Naive thymus-derived CD8-positive, alpha-beta T cell (primary cell): ENCODE results near the gene CFP. TPM values are rescaled to one million over a fixed set of nuclear protein-coding genes. Genes with fewer than 3 reads are reported as not detected.

Experiments used
- ATAC-seq, 2 donors: fragments of 150-1000 bp; cut with Tn5 transposase in 1 of 2; sonication (Bioruptor Pico), chemical (Tn5 transposase) in 1 of 2; 1 replicate in 1 of 2; 2 replicates in 1 of 2; pipeline ENCODE4 v1.10.0; 2021; ENCODE audit warnings: mild to moderate bottlenecking in 2 of 2, moderate library complexity in 2 of 2
- POLR2A ChIA-PET: fragments of 350-600 bp; sonication (Branson Sonifier 250); formaldehyde crosslinking; loops from one replicate; lab custom pipeline; 2021; ENCODE audit warnings: antibody characterized with exemption; lab: Charles Lee
- DNase-seq, 10 donors: peaks; one replicate each; pipeline versions ENCODE4 v3.0.0 to v3.0.0-alpha.2; 2020 to 2022
- H3K27ac Mint-ChIP-seq, 10 donors: one replicate each; pipeline ENCODE4 v1.8.0; 2020 to 2022; ENCODE audit warnings: mild to moderate bottlenecking in 10 of 10, mixed read lengths in 10 of 10, moderate library complexity in 4 of 10, inconsistent platforms in 1 of 10
- H3K27me3 Mint-ChIP-seq, 5 donors: one replicate each; pipeline ENCODE4 v1.8.0; 2021 to 2022; ENCODE audit warnings: mixed read lengths in 5 of 5
- H3K36me3 Mint-ChIP-seq, 3 donors: one replicate each; pipeline ENCODE4 v1.8.0; 2020 to 2022; ENCODE audit warnings: mixed read lengths in 3 of 3, mild to moderate bottlenecking in 2 of 3, inconsistent platforms in 1 of 3
- H3K4me1 Mint-ChIP-seq, 4 donors: one replicate each; pipeline ENCODE4 v1.8.0; 2021 to 2022; ENCODE audit warnings: mixed read lengths in 4 of 4
- H3K4me3 Mint-ChIP-seq, 10 donors: one replicate each; pipeline ENCODE4 v1.8.0; 2020 to 2022; ENCODE audit warnings: mild to moderate bottlenecking in 10 of 10, mixed read lengths in 10 of 10, moderate library complexity in 6 of 10, inconsistent platforms in 1 of 10
- H3K9me3 Mint-ChIP-seq, 9 donors: one replicate each; pipeline ENCODE4 v1.8.0; 2020 to 2022; ENCODE audit warnings: mixed read lengths in 9 of 9, mild to moderate bottlenecking in 3 of 9, inconsistent platforms in 1 of 9, moderate library complexity in 1 of 9
- polyA plus RNA-seq, 3 donors: library from polyadenylated mRNA; unstranded; fragments of 300-500 nt; fragmentation: Illumina TruSeq; gene quantifications; one replicate each; pipeline ENCODE4 v1.2.3, GENCODE V29; 2021
- total RNA-seq, 8 experiments: library from RNA in 2 of 8; stranded (reverse) in 2 of 8; gene quantifications; one replicate each; pipeline ENCODE4 v1.2.3 and lab custom pipeline; 2021 to 2026

The CFP gene
- total and polyA plus RNA-seq, 5 experiments from 2014 or later = 5.4 to 19.5 (median 12.7) TPM

DNA sequence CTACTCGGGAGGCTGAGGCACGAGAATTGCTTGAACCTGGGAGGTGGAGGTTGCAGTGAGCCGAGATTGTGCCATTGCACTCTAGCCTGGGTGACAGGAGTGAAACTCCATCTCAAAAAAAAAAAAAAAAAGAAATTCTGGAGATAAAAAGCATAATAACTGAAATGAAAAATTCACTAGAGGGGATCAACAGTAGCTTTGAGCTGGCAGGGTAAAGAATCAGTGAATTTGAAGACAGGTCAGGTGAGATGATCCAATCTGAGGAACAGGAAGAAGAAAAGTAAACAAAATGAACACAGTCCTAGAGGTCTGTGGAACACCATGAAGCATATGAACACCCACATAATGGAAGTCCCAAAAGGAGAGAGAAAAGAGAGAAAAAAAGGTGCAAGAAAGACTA, 32.5 kb downstream of the CFP start:
- POLR2A ChIA-PET = no interaction called here
- no peak overlapping the region for H3K4me3 Mint-ChIP-seq
- H3K9me3 Mint-ChIP-seq = peaks cover 0 to 49% (median 9%) of the 10 kb centered on the region in 9 donors
- no peak for DNase-seq
- peaks cover 4 to 18% (median 12%) of the 10 kb centered on the region in 4 donors for H3K4me1 Mint-ChIP-seq
- peaks cover 0 to 3% (median 0%) of the 10 kb centered on the region in 5 donors for H3K27me3 Mint-ChIP-seq
- H3K36me3 Mint-ChIP-seq = peaks cover 0 to 29% (median 6%) of the 10 kb centered on the region in 3 donors
- H3K27ac Mint-ChIP-seq = peak overlapping the region in 2 of 10 donors; percentile 40 to 63
- no peak for ATAC-seq

DNA sequence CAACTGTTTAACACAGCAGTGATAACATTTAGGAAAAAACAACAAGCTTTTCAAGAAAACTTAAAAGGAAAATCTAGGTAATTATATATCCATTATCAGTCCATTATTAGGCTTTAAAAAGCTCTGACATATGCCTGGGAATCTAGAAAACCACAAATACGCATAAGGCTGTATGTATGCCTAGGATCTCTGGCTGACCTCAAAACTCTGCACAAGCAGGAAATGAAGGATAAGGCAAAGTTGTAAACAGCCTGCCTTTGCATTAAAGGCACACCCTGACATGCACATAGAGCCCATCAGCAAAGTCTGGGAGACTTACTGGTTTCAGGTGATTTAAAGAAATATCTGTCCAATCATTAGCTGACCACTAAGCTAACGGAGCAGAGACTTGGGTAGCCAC, 33.5 kb downstream of the CFP start:
- ATAC-seq (no peak), DNase-seq (no peak)
- peaks cover 4 to 18% (median 12%) of the 10 kb centered on the region in 4 donors for H3K4me1 Mint-ChIP-seq
- H3K36me3 Mint-ChIP-seq = peaks cover 0 to 23% (median 6%) of the 10 kb centered on the region in 3 donors
- peaks cover 0 to 3% (median 0%) of the 10 kb centered on the region in 5 donors for H3K27me3 Mint-ChIP-seq
- POLR2A ChIA-PET = interaction anchor here (0.8 to 1.9 kb wide), 3 partner anchors 14 to 53 kb away, joined by 3 to 5 read pairs (median 3); partner anchors contain the start of gene TIMP1
- H3K9me3 Mint-ChIP-seq = peaks cover 0 to 43% (median 9%) of the 10 kb centered on the region in 9 donors
- H3K27ac Mint-ChIP-seq = peak overlapping the region in 8 of 10 donors; percentile 38 to 95 (median 84)
- H3K4me3 Mint-ChIP-seq = peak overlapping the region in 5 of 10 donors; percentile 7 to 54 (median 50)

DNA sequence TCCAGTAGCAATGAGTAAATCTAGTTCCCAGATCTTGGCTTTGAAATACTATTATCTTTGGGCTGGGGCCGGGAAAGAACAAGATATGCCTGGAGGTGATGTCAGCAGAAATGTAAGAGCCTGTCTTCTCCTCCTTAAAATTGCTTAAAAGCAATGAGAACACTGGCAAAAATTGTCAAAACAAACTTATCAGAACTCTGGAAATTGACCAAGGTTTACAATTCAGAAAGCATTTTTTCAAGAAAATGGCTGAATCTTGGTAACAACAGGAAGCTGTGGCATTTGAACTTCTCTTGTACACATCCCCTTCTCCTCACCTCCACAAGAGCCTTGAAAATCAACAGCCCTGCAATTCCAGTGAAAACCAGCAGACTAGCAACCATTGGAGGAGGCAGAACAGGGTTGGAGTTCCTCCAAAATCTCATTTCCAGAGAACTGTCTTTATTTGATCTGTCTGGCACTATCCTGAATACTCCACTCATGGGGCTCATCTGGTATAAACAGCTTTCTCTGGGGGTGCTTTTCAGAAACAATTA, 33.9 kb downstream of the CFP start:
- H3K36me3 Mint-ChIP-seq = peaks cover 0 to 23% (median 6%) of the 10 kb centered on the region in 3 donors
- H3K4me1 Mint-ChIP-seq = peaks cover 4 to 18% (median 12%) of the 10 kb centered on the region in 4 donors
- peak overlapping the region in 4 of 10 donors; percentile 35 to 54 (median 51) for H3K4me3 Mint-ChIP-seq
- DNase-seq (peak in 2 of 10 donors; percentile 5 to 11), ATAC-seq (peak in 1 of 2 donors; percentile 16)
- peaks cover 0 to 38% (median 7%) of the 10 kb centered on the region in 9 donors for H3K9me3 Mint-ChIP-seq
- H3K27ac Mint-ChIP-seq = peak overlapping the region in 9 of 10 donors; percentile 31 to 95 (median 83)
- peaks cover 0 to 3% (median 0%) of the 10 kb centered on the region in 5 donors for H3K27me3 Mint-ChIP-seq
- POLR2A ChIA-PET = interaction anchor here (0.7 to 1.9 kb wide), 4 partner anchors 14 to 53 kb away, joined by 3 to 5 read pairs (median 3); partner anchors contain the start of gene TIMP1

DNA sequence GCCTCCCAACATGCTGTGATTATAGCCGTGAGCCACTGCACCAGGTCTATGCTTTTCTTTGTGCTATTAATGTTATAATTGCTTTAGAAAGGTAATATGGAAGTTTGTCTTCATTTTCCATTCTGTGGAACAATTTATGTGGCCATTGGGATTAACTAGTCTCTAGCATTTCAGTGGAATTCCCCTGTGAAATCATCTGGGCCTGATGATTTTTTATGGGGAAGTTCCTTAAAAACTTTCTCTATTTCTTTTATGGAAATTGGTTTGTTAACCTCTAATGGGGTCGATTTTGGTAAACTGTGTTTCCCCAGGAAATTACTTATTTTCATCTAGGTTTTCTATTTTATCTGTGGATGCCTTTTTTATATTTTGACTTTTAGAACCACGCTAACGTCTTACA, 36.2 kb downstream of the CFP start:
- H3K9me3 Mint-ChIP-seq = peaks cover 0 to 22% (median 5%) of the 10 kb centered on the region in 9 donors
- H3K4me3 Mint-ChIP-seq = no peak overlapping the region
- POLR2A ChIA-PET = interaction anchor here (0.7 kb wide), 1 partner anchor 77 kb away, joined by 4 read pairs; no protein-coding TSS in a partner anchor

DNA sequence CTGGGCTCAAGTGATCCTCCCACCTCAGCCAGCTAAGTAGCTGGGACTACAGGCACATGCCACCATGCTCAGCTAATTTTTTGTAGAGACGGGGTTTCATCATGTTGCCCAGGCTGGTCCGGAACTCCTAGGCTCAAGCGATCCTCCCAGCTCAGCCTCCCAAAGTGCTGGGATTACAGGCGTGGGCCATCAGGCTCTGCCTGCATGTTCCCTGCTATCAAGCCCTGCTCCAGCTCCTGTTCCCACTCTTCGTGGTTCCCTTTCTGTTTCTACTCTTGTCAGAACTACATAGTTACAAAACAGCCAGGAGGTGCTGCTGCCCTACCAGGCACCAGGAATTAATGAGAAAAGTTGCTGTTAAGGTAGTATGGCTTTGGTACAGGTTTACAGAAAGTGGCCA, 38.7 kb downstream of the CFP start:
- POLR2A ChIA-PET = no interaction called here
- no peaks in the 10 kb centered on the region for H3K27me3 Mint-ChIP-seq
- ATAC-seq (no peak), DNase-seq (no peak)
- H3K4me3 Mint-ChIP-seq = no peak overlapping the region
- H3K9me3 Mint-ChIP-seq = peaks cover 0 to 5% (median 0%) of the 10 kb centered on the region in 9 donors
- H3K36me3 Mint-ChIP-seq = peaks cover 0 to under 1% (median under 1%) of the 10 kb centered on the region in 3 donors
- H3K27ac Mint-ChIP-seq = no peak overlapping the region
- peaks cover 2 to 9% (median 5%) of the 10 kb centered on the region in 4 donors for H3K4me1 Mint-ChIP-seq

More for the DNA sequence above, 36.2 kb downstream of the CFP start:
- H3K36me3 Mint-ChIP-seq = peaks cover 0 to 14% (median 6%) of the 10 kb centered on the region in 3 donors
- ATAC-seq (no peak), DNase-seq (no peak)
- H3K27me3 Mint-ChIP-seq = peaks cover 0 to 3% (median 0%) of the 10 kb centered on the region in 5 donors
- peaks cover 4 to 18% (median 12%) of the 10 kb centered on the region in 4 donors for H3K4me1 Mint-ChIP-seq
- H3K27ac Mint-ChIP-seq = no peak overlapping the region

DNA sequence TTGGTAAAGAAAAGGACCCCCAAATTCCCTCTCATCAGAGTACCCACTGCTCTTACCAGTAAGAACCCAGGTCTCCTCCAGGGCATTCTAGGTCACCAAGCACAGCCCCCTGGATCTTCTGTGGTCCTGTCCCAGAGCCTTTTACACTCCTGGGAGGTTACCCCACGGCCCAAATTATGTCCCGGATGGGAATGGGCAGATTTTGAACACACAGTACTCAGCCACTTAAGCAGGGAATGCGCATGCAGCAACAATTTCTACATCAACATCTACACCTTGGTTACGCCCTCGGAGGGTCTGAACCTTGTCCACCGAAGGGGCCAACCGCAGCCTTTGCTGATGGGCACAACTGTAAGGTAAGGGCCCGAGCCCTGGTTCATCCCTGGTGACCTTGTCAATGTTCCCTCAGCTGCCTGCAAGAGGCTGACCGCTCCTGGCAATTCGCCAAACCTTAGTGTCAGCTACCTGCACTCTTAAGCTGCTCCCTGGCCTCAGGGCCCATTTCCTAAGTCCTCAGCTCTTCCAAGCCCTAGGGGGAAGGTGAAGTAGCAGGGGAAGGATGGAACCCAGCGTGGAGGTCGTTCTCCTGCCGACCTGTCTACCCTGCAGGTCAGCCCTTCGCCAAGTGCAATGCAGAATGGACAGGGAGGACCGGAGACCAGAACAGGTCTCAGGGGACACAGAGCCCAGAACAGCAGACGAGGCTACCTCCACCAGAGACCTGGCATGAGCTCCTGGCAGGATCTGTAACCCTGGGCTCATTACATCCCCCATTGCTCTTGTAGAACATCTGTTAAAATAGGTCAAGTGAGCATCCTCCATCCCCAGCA, 41.6 kb downstream of the CFP start:
- no peaks in the 10 kb centered on the region for H3K9me3 Mint-ChIP-seq

DNA sequence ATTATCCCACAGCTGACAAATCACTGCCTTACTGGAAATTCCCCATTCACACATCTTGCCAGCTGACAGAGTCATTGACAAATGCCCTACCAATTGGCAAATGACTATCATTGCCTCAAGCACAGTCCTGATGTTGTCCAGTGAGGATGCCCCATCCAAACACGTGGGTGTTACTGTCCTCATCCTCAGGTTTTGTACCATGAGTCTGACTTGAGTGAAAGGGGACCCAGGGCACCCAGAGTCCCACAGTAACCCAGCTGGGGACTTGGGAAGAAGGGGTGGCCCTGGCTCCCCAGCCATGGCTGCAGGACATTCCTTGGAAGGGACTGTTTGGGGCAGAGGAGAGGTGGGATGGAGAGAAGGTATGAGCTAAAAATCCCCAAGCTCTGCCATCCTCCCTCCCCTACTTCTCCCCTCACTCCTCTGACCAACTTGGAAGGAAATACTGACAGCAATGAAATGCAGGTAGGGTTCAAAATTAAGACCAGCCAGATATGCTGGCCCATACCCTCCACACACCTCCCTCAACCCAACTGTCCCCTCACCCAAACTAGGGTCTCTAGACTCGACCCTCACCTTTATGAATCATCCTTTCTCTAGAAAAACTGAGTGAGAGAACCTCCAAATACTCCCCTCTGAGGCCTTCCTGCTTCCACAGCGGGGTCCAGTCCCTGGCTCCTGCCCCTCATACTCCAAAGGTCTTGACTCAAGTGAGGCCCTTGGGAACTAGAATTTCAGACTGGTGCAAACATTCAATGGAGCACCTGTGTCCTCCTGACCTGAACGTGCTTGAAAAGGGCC, 42.4 kb downstream of the CFP start:
- H3K27me3 Mint-ChIP-seq = no peaks in the 10 kb centered on the region
- H3K4me3 Mint-ChIP-seq = no peak overlapping the region
- peaks cover 0 to 8% (median 0%) of the 10 kb centered on the region in 3 donors for H3K36me3 Mint-ChIP-seq
- H3K9me3 Mint-ChIP-seq = no peaks in the 10 kb centered on the region
- POLR2A ChIA-PET = no interaction called here
- peak overlapping the region in 1 of 10 donors; percentile 33 for H3K27ac Mint-ChIP-seq
- ATAC-seq (no peak), DNase-seq (no peak)
- H3K4me1 Mint-ChIP-seq = peaks cover 9 to 18% (median 10%) of the 10 kb centered on the region in 4 donors

More for the DNA sequence above, 41.6 kb downstream of the CFP start:
- Mint-ChIP-seq H3K4me3 (no peak overlapping the region), H3K4me1 (peaks cover 9 to 10% (median 9%) of the 10 kb centered on the region in 4 donors), H3K36me3 (peaks cover 0 to 8% (median 0%) of the 10 kb centered on the region in 3 donors), H3K27me3 (no peaks in the 10 kb centered on the region), H3K27ac (no peak overlapping the region)
- no peak for DNase-seq
- POLR2A ChIA-PET = no interaction called here
- no peak for ATAC-seq

DNA sequence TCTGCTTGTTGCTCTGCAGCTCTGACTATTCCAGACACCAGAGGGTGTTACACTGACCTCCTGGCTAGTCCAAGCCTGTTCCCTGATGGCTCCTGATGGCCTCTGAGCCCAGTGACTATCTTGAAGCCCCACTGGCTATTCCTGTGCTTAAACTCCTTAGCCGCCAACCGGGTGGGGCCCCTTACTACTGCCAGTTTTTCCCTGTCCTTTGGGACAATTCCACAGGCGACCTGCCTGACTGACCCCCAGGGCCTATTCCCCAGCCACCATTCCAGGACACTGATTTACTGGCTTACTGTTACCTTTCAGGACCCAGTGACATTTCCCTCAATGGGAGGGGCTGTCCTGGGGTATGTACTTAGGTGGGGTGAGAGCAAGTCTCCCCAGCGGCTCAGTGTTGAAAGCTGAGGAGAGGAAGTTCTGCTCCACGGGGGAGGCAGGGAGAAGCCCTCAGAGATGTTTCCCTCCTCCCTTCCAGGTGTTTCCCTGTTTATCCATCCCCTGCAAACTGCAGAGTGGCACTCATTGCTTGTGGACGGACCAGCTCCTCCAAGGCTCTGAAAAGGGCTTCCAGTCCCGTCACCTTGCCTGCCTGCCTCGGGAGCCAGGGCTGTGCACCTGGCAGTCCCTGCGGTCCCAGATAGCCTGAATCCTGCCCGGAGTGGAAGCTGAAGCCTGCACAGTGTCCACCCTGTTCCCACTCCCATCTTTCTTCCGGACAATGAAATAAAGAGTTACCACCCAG, 43.5 kb downstream of the CFP start:
- H3K27ac Mint-ChIP-seq = peak overlapping the region in 3 of 10 donors; percentile 29 to 63 (median 48)
- peaks cover 0 to 8% (median 0%) of the 10 kb centered on the region in 3 donors for H3K36me3 Mint-ChIP-seq
- no peaks in the 10 kb centered on the region for H3K27me3 Mint-ChIP-seq
- POLR2A ChIA-PET = no interaction called here
- H3K4me1 Mint-ChIP-seq = peaks cover 15 to 29% (median 19%) of the 10 kb centered on the region in 4 donors
- ATAC-seq (no peak), DNase-seq (no peak)
- H3K9me3 Mint-ChIP-seq = no peaks in the 10 kb centered on the region
- H3K4me3 Mint-ChIP-seq = no peak overlapping the region

DNA sequence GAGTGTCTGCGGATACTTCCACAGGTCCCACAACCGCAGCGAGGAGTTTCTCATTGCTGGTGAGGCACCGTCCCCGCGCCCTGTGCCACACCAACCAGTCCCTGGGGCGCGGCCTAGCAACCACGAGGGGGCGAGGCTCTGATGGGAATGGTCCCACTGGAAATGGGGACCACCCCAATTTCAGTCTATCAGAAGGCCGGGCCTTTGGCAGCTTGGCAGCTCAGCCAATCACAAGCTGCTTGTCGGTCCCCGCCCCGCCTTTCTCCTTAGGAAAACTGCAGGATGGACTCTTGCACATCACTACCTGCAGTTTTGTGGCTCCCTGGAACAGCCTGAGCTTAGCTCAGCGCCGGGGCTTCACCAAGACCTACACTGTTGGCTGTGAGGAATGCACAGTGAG, 44.5 kb downstream of the CFP start:
- Mint-ChIP-seq H3K4me3 (no peak overlapping the region), H3K27me3 (no peaks in the 10 kb centered on the region), H3K4me1 (peaks cover 15 to 29% (median 22%) of the 10 kb centered on the region in 4 donors), H3K36me3 (peaks cover 0 to 8% (median 0%) of the 10 kb centered on the region in 3 donors), H3K27ac (peak overlapping the region in 1 of 10 donors; percentile 29), H3K9me3 (no peaks in the 10 kb centered on the region)
- ATAC-seq (no peak), DNase-seq (no peak)
- POLR2A ChIA-PET = no interaction called here

DNA sequence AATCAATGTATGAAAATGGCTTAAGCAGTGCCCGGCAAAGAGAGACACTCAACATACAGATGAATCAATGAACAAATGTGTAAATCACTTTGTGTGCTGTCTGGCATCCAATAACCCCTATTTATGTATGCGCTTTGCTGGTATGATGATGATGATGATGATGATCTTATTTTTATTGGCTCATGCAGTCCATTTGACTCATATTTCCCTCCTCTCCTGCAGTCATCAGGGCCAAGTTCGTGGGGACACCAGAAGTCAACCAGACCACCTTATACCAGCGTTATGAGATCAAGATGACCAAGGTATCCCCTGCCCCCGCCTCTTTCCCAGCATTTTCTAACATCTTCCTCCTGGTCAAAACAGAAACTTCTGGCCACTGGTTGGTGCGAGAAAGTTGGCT, 45.0 kb downstream of the CFP start:
- peaks cover 15 to 29% (median 23%) of the 10 kb centered on the region in 4 donors for H3K4me1 Mint-ChIP-seq
- DNase-seq (no peak), ATAC-seq (no peak)
- POLR2A ChIA-PET = no interaction called here
- H3K27me3 Mint-ChIP-seq = no peaks in the 10 kb centered on the region
- H3K36me3 Mint-ChIP-seq = peaks cover 0 to 8% (median 0%) of the 10 kb centered on the region in 3 donors
- H3K4me3 Mint-ChIP-seq = no peak overlapping the region
- H3K9me3 Mint-ChIP-seq = no peaks in the 10 kb centered on the region
- H3K27ac Mint-ChIP-seq = peak overlapping the region in 3 of 10 donors; percentile 12 to 46 (median 13)

DNA sequence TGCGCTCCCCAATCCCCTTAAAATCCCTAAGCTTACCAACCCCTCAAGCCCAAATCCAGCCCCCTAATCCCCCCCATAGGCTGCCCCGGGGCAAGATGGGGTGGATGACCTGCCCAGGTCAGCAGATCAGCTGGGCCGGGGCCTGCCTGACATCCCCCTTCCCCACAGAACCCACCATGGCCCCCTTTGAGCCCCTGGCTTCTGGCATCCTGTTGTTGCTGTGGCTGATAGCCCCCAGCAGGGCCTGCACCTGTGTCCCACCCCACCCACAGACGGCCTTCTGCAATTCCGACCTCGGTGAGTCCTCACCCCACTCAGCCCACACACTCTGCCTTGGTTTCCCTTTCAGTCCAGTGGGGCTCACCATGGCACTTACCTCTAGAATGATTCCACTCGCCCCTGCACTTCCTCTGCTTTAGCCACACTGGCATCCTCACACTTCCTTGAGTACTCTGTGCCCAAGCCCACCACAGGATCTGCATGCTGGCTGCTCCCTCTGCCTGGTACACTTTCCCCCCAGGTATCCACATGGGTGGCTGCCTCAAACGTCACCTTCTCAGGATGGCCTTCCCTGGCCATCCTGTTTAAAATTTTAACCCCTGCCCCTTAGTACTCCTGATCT, 46.4 kb downstream of the CFP start:
- no peak for ATAC-seq
- Mint-ChIP-seq H3K36me3 (peaks cover 0 to 8% (median 0%) of the 10 kb centered on the region in 3 donors), H3K4me3 (peak overlapping the region in 9 of 10 donors; percentile 30 to 88 (median 54)), H3K27me3 (no peaks in the 10 kb centered on the region), H3K4me1 (peaks cover 15 to 30% (median 24%) of the 10 kb centered on the region in 4 donors), H3K27ac (peak overlapping the region in 8 of 10 donors; percentile 23 to 93 (median 84)), H3K9me3 (peaks cover 0 to 2% (median 0%) of the 10 kb centered on the region in 9 donors)
- POLR2A ChIA-PET = interaction anchor here (1.0 kb wide), 1 partner anchor 58 kb away, joined by 3 read pairs; no protein-coding TSS in a partner anchor
- no peak for DNase-seq
